ENCODE data around the gene PDCD2. TPM values are rescaled to one million over a fixed set of nuclear protein-coding genes. Genes with fewer than 3 reads are reported as not detected.

The PDCD2 gene
- total and polyA plus RNA-seq, 4 donors = 30.6 to 57.4 (median 44.3) TPM

DNA sequence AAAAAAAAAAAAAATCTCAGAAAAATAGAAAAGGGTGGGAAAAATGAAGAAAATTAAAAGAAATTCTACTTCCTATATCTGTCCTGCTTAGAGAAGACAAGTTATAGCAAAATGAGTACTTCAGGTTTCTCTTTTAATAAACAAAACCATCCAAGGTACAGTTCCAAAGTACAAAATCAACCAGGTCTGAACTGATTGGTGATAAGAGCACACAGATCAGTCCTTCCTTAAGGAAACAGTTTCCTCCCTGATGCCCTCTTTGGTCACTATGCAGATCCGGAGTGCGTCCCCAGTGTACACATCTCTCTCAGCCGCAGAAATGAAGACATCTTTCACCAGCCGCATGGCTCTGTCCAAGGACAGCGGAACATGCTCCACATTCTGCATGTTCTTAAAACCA is 49.4 kb downstream of the PDCD2 start:
- no peaks in the 10 kb centered on the region for H3K27me3 ChIP-seq (ENCODE audit: control insufficient read depth in 3 of 3, insufficient read depth in 3 of 3, low read length in 2 of 3)
- H3K36me3 ChIP-seq (ENCODE audit: control insufficient read depth in 4 of 4, insufficient read depth in 4 of 4, low read length in 4 of 4) = peaks cover 25 to 44% (median 38%) of the 10 kb centered on the region in 4 donors
- no peak overlapping the region for H3K27ac ChIP-seq (ENCODE audit: low read depth in 1 of 2, low read length in 1 of 2)
- H3K4me1 ChIP-seq (ENCODE audit: control insufficient read depth in 5 of 5, insufficient read depth in 5 of 5, low read length in 5 of 5) = peaks cover 0 to under 1% (median 0%) of the 10 kb centered on the region in 5 donors
- no peak overlapping the region for H3K4me3 ChIP-seq
- ATAC-seq (ENCODE audit: insufficient read depth, low FRiP score) (no peak), DNase-seq (no peak)
- no peak overlapping the region for H3K9ac ChIP-seq (ENCODE audit: insufficient read depth in 1 of 2, low read length in 2 of 2)
- TF ChIP-seq, protein P1, sequence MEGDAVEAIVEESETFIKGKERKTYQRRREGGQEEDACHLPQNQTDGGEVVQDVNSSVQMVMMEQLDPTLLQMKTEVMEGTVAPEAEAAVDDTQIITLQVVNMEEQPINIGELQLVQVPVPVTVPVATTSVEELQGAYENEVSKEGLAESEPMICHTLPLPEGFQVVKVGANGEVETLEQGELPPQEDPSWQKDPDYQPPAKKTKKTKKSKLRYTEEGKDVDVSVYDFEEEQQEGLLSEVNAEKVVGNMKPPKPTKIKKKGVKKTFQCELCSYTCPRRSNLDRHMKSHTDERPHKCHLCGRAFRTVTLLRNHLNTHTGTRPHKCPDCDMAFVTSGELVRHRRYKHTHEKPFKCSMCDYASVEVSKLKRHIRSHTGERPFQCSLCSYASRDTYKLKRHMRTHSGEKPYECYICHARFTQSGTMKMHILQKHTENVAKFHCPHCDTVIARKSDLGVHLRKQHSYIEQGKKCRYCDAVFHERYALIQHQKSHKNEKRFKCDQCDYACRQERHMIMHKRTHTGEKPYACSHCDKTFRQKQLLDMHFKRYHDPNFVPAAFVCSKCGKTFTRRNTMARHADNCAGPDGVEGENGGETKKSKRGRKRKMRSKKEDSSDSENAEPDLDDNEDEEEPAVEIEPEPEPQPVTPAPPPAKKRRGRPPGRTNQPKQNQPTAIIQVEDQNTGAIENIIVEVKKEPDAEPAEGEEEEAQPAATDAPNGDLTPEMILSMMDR (IDR thresholded peaks at IDR 0.05; ENCODE audit: control extremely low read depth, extremely low read depth) = no peak
- WGBS, 2 donors = 92 to 95% methylated on average over 5 of the region's 5 CpGs
- no peaks in the 10 kb centered on the region for H3K9me3 ChIP-seq (ENCODE audit: control insufficient read depth in 4 of 4, insufficient read depth in 3 of 4, low read length in 3 of 4)

DNA sequence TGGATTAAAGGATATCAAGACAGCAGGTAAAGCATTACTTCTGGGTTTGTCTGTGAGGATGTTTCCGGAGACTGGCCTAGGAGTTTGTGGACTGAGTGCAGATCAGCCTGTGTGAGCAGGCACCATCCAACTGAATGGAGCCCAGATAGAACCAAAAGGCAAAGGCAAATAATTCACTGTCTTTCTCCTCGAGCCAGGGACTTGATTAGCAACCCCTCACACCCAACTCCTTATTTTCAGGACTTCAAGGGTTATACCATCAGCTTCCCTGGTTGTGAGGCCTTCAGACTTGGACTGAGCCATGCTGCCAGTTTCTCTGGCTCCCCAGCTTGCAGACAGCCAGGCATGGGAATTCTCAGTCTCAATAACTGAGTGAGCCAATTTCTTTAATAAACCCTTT is 50.6 kb downstream of the PDCD2 start:
- DNase-seq (no peak), ATAC-seq (ENCODE audit: insufficient read depth, low FRiP score) (no peak)
- 84 to 88% methylated on average over 2 of the region's 2 CpGs for WGBS, 2 donors
- peaks cover 25 to 39% (median 37%) of the 10 kb centered on the region in 4 donors for H3K36me3 ChIP-seq (ENCODE audit: control insufficient read depth in 4 of 4, insufficient read depth in 4 of 4, low read length in 4 of 4)
- TF ChIP-seq, protein P1 (IDR thresholded peaks at IDR 0.05; ENCODE audit: control extremely low read depth, extremely low read depth) = no peak
- no peaks in the 10 kb centered on the region for H3K27me3 ChIP-seq (ENCODE audit: control insufficient read depth in 3 of 3, insufficient read depth in 3 of 3, low read length in 2 of 3)
- peaks cover 0 to 2% (median 0%) of the 10 kb centered on the region in 5 donors for H3K4me1 ChIP-seq (ENCODE audit: control insufficient read depth in 5 of 5, insufficient read depth in 5 of 5, low read length in 5 of 5)
- no peak overlapping the region for H3K27ac ChIP-seq (ENCODE audit: low read depth in 1 of 2, low read length in 1 of 2)
- H3K9me3 ChIP-seq (ENCODE audit: control insufficient read depth in 4 of 4, insufficient read depth in 3 of 4, low read length in 3 of 4) = no peaks in the 10 kb centered on the region
- H3K4me3 ChIP-seq = no peak overlapping the region
- no peak overlapping the region for H3K9ac ChIP-seq (ENCODE audit: insufficient read depth in 1 of 2, low read length in 2 of 2)

DNA sequence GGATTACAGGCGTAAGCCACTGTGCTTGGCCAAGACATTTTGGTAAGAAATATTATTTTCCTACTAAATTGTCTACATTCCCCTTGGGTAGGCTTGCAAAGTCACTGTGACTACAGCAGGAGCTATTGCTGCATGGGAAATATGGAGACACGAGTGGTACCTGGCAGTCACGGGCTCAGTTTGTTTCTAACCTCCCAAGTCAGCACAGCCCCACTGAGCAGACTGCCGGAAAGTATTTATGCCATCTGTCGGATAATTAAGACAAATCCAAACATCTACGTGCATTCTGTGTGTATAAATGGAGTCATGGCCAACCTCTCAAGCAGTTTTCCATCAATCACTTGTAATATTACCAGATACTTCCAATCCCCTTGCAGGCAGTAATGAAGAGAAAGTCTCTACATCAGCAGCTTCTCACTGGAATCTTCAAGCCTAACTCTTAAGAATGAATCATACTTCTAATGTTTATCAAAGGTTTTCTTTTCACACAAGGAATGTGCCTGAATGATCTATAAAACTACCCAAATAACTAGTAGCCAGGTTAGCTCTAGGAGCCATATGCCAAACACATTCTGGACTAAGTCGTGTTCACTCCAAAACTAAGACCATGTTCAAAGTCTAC is 51.5 kb downstream of the PDCD2 start:
- WGBS, 2 donors = 89 to 91% methylated on average over 7 of the region's 7 CpGs
- Histone ChIP-seq H3K9me3 (ENCODE audit: control insufficient read depth in 4 of 4, insufficient read depth in 3 of 4, low read length in 3 of 4) (no peaks in the 10 kb centered on the region), H3K4me1 (ENCODE audit: control insufficient read depth in 5 of 5, insufficient read depth in 5 of 5, low read length in 5 of 5) (peaks cover 0 to 2% (median 0%) of the 10 kb centered on the region in 5 donors), H3K27ac (ENCODE audit: low read depth in 1 of 2, low read length in 1 of 2) (no peak overlapping the region), H3K9ac (ENCODE audit: insufficient read depth in 1 of 2, low read length in 2 of 2) (no peak overlapping the region), H3K27me3 (ENCODE audit: control insufficient read depth in 3 of 3, insufficient read depth in 3 of 3, low read length in 2 of 3) (no peaks in the 10 kb centered on the region), H3K4me3 (no peak overlapping the region), H3K36me3 (ENCODE audit: control insufficient read depth in 4 of 4, insufficient read depth in 4 of 4, low read length in 4 of 4) (peaks cover 25 to 34% (median 32%) of the 10 kb centered on the region in 4 donors)
- ATAC-seq (ENCODE audit: insufficient read depth, low FRiP score) (no peak), DNase-seq (no peak)
- TF ChIP-seq, protein P1 (IDR thresholded peaks at IDR 0.05; ENCODE audit: control extremely low read depth, extremely low read depth) = no peak

Measured in lung (tissue), 12 donors.